CD4-positive, alpha-beta T cell (primary cell): ENCODE results near the gene JAZF1. TPM values are rescaled to one million over a fixed set of nuclear protein-coding genes. Genes with fewer than 3 reads are reported as not detected.

Source experiments
- ATAC-seq: fragments of 200-7000 bp; cut with Tn5 transposase; one replicate; pipeline ENCODE4 v1.10.0; 2022; ENCODE audit warnings: mild to moderate bottlenecking; ENCODE audit not compliant: poor library complexity
- CTCF ChIA-PET: fragments of 350-600 bp; sonication (Branson Sonifier 250); formaldehyde crosslinking; loops from one replicate; lab custom pipeline; 2021; ENCODE audit warnings: antibody characterized with exemption, inconsistent platforms; lab: Charles Lee
- POLR2A ChIA-PET: fragments of 350-600 bp; sonication (Branson Sonifier 250); formaldehyde crosslinking; loops from one replicate; lab custom pipeline; 2021; ENCODE audit warnings: antibody characterized with exemption, inconsistent platforms; lab: Charles Lee
- DNase-seq, 14 experiments: peaks; one replicate each; pipeline ENCODE4 v3.0.0-alpha.2; 2013 to 2020; ENCODE audit warnings: mixed read lengths in 2 of 14
- H3K27ac ChIP-seq, 2 donors: one replicate each; pipeline versions ENCODE4 v1.5.1 to v1.7.0; 2013; ENCODE audit warnings: low read length in 2 of 2, low read depth in 1 of 2, mild to moderate bottlenecking in 1 of 2
- H3K27me3 ChIP-seq, 2 experiments: 1 replicate in 1 of 2; 2 replicates in 1 of 2; pipeline versions ENCODE4 v1.6.1 to v1.7.0; 2013; ENCODE audit warnings: low read length in 2 of 2, control low read depth in 1 of 2, mild to moderate bottlenecking in 1 of 2, moderate library complexity in 1 of 2; ENCODE audit not compliant: insufficient read depth in 2 of 2, control insufficient read depth in 1 of 2
- H3K36me3 ChIP-seq: one replicate; pipeline ENCODE4 v1.6.1; 2013; ENCODE audit warnings: low read length, control low read depth; ENCODE audit not compliant: insufficient read depth
- H3K4me1 ChIP-seq: one replicate; pipeline ENCODE4 v1.6.1; 2013; ENCODE audit warnings: low read length, control low read depth; ENCODE audit not compliant: insufficient read depth
- H3K4me3 ChIP-seq: one replicate; pipeline ENCODE4 v1.5.1; 2013; ENCODE audit warnings: mild to moderate bottlenecking, low read length, moderate library complexity
- H3K9me3 ChIP-seq, 2 experiments: 1 replicate in 1 of 2; 2 replicates in 1 of 2; pipeline versions ENCODE4 v1.6.1 to v1.7.0; 2013; ENCODE audit warnings: low read length in 2 of 2, mild to moderate bottlenecking in 2 of 2, control low read depth in 1 of 2, moderate library complexity in 1 of 2; ENCODE audit not compliant: control insufficient read depth in 1 of 2, insufficient read depth in 1 of 2
- H3K27ac Mint-ChIP-seq: one replicate; pipeline ENCODE4 v1.8.0; 2020; ENCODE audit warnings: mixed read lengths
- H3K27me3 Mint-ChIP-seq: one replicate; pipeline ENCODE4 v1.8.0; 2021; ENCODE audit warnings: mixed read lengths
- H3K36me3 Mint-ChIP-seq: one replicate; pipeline ENCODE4 v1.8.0; 2021; ENCODE audit warnings: low read depth, mixed read lengths
- H3K4me1 Mint-ChIP-seq: one replicate; pipeline ENCODE4 v1.8.0; 2021; ENCODE audit warnings: low read depth, mixed read lengths
- H3K4me3 Mint-ChIP-seq: one replicate; pipeline ENCODE4 v1.8.0; 2020; ENCODE audit warnings: mild to moderate bottlenecking, mixed read lengths
- H3K9me3 Mint-ChIP-seq: one replicate; pipeline ENCODE4 v1.8.0; 2020; ENCODE audit warnings: mixed read lengths
- CTCF ChIP-seq: fragments of 200-600 bp; IDR thresholded peaks from one replicate; pipeline ENCODE4 v1.8.0; 2022; ENCODE audit warnings: antibody characterized with exemption, mild to moderate bottlenecking
- intact Hi-C, 2 experiments: fragments of 100-400 bp; cut with DNase I in 1 of 2; cut with micrococcal nuclease in 1 of 2; formaldehyde crosslinking; loops; one replicate each; pipeline versions ENCODE4 v1.15.1 to v1.9.0; 2023 to 2025; cut with DNase I, micrococcal nuclease
- total RNA-seq, 174 experiments: library from RNA in 2 of 174; stranded (reverse) in 2 of 174; gene quantifications; one replicate each; pipeline ENCODE4 v1.2.3 and lab custom pipeline; 2021 to 2026

The JAZF1 gene
- total RNA-seq, 2 experiments from 2014 or later: 9.9 to 11.1 TPM

GRCh38 chr7:27945058-27945795, 235.4 kb downstream of the JAZF1 start:
- no peak overlapping the region for H3K4me3 Mint-ChIP-seq
- H3K27me3 Mint-ChIP-seq: no peaks in the 10 kb centered on the region
- no peak for DNase-seq
- no peak overlapping the region for H3K27ac ChIP-seq
- no peak for TF ChIP-seq CTCF
- POLR2A ChIA-PET: no interaction called here
- H3K27me3 ChIP-seq: no peaks in the 10 kb centered on the region
- ATAC-seq: no peak
- intact Hi-C loops: no loop called here
- H3K9me3 Mint-ChIP-seq: no peaks in the 10 kb centered on the region
- H3K36me3 Mint-ChIP-seq: no peaks in the 10 kb centered on the region
- H3K27ac Mint-ChIP-seq: no peak overlapping the region
- no peaks in the 10 kb centered on the region for H3K36me3 ChIP-seq
- peaks cover 0 to 3% of the 10 kb centered on the region in 2 experiments for H3K9me3 ChIP-seq
- no peaks in the 10 kb centered on the region for H3K4me1 ChIP-seq
- CTCF ChIA-PET: no interaction called here
- no peak overlapping the region for H3K4me3 ChIP-seq
- peaks cover 14% of the 10 kb centered on the region for H3K4me1 Mint-ChIP-seq

GRCh38 chr7:27944643-27945042, 236.0 kb downstream of the JAZF1 start:
- no peaks in the 10 kb centered on the region for H3K36me3 ChIP-seq
- Mint-ChIP-seq H3K27ac (no peak overlapping the region), H3K27me3 (no peaks in the 10 kb centered on the region), H3K9me3 (no peaks in the 10 kb centered on the region), H3K4me1 (peaks cover 8% of the 10 kb centered on the region), H3K4me3 (no peak overlapping the region), H3K36me3 (no peaks in the 10 kb centered on the region)
- intact Hi-C loops: no loop called here
- no peaks in the 10 kb centered on the region for H3K4me1 ChIP-seq
- POLR2A ChIA-PET: no interaction called here
- no peak for DNase-seq
- no peak overlapping the region for H3K4me3 ChIP-seq
- no peaks in the 10 kb centered on the region for H3K27me3 ChIP-seq
- H3K27ac ChIP-seq: no peak overlapping the region
- H3K9me3 ChIP-seq: peaks cover 0 to 8% of the 10 kb centered on the region in 2 experiments
- CTCF ChIA-PET: no interaction called here
- no peak for ATAC-seq
- no peak for TF ChIP-seq CTCF

- ChIA-PET CTCF (no interaction called here), POLR2A (no interaction called here)
- no peaks in the 10 kb centered on the region for H3K9me3 Mint-ChIP-seq
- no peak for TF ChIP-seq CTCF
- no peaks in the 10 kb centered on the region for H3K4me1 ChIP-seq
- H3K9me3 ChIP-seq: peaks cover 0 to 8% of the 10 kb centered on the region in 2 experiments
- no peak overlapping the region for H3K4me3 Mint-ChIP-seq
- no peak overlapping the region for H3K27ac ChIP-seq
- H3K36me3 Mint-ChIP-seq: no peaks in the 10 kb centered on the region
- H3K27me3 ChIP-seq: no peaks in the 10 kb centered on the region
- intact Hi-C loops: no loop called here
- no peak overlapping the region for H3K4me3 ChIP-seq
- H3K27me3 Mint-ChIP-seq: no peaks in the 10 kb centered on the region
- no peaks in the 10 kb centered on the region for H3K4me1 Mint-ChIP-seq
- H3K27ac Mint-ChIP-seq: no peak overlapping the region
- no peak for ATAC-seq
- H3K36me3 ChIP-seq: no peaks in the 10 kb centered on the region
- no peak for DNase-seq
Observed at GRCh38 chr7:27943241-27943640, 237.4 kb downstream of the JAZF1 start.
